GM19193 (cell line): ENCODE measurements around the gene ARHGEF12.
A peak's percentile ranks its signal among the peaks of the same experiment; 100 is the strongest.

Experiments used
- POLR2A ChIP-seq: IDR thresholded peaks from 4 replicates; pipeline ENCODE4 v1.6.1; 2011; ENCODE audit not compliant: insufficient read depth, insufficient read length; ENCODE audit errors: extremely low read depth

The ARHGEF12 gene, protein sequence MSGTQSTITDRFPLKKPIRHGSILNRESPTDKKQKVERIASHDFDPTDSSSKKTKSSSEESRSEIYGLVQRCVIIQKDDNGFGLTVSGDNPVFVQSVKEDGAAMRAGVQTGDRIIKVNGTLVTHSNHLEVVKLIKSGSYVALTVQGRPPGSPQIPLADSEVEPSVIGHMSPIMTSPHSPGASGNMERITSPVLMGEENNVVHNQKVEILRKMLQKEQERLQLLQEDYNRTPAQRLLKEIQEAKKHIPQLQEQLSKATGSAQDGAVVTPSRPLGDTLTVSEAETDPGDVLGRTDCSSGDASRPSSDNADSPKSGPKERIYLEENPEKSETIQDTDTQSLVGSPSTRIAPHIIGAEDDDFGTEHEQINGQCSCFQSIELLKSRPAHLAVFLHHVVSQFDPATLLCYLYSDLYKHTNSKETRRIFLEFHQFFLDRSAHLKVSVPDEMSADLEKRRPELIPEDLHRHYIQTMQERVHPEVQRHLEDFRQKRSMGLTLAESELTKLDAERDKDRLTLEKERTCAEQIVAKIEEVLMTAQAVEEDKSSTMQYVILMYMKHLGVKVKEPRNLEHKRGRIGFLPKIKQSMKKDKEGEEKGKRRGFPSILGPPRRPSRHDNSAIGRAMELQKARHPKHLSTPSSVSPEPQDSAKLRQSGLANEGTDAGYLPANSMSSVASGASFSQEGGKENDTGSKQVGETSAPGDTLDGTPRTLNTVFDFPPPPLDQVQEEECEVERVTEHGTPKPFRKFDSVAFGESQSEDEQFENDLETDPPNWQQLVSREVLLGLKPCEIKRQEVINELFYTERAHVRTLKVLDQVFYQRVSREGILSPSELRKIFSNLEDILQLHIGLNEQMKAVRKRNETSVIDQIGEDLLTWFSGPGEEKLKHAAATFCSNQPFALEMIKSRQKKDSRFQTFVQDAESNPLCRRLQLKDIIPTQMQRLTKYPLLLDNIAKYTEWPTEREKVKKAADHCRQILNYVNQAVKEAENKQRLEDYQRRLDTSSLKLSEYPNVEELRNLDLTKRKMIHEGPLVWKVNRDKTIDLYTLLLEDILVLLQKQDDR (N-terminal part only)

DNA sequence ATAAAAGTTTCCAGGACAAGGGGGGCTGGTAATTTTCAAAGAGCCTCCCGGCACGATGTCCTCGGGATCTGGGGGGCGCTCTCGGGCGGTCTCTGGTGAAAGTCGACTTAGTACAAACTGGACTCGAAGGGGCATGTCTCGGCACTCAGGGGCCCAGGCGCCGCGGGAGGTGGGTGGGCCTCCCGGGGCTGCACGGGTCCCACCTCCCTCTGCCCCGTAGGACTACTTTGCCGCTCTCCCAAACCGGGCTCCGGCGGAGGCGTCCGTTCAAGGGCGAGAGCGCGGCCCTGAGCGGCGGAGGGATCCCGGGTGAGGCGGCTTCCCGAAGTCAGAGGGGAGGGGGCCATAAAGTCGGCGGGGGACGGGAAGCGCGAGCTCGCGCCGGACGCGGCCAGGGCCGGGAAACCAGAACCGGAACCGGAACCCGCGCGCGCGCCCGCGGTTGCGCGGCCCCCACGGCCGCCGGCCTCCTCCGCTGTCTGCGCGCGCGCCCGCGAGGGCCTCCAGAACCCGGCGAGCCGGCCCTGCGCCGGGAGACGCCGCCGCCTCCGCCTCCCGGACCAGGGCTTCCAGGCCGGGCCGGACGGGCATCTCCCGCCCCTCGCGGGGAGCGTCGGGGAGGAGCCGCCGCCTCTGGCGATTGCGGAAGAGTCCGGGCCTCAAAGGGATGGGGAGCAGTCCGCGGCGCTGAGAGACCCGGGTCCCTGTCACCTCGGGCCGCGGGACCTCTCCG lies at the start of gene ARHGEF12:
TSS of gene ARHGEF12 (plus strand) at position 506 of the 733 bp plus-strand sequence. CDS start 831 bp downstream, outside the sequence.
- TF ChIP-seq POLR2A = peak; percentile 71

DNA sequence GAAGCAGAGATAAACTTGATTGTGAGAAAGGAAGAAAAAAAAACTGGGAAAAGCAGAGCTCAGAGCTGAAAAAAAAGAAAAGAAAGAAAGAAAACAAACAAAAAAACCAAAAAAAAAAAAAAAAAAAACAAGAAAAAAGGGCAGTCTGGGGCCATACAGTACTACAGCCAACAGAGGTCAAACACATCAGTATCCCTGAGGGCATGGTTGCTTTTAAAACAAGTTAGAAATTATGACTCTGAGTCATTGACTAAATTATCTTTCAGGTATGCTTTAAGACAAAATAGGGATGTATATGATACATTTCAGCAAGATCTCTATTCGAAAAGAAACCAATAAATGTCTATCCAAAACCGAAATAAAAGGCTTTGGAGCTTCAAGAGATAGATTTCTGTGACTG lies 48.2 kb upstream of the ARHGEF12 start:
- no peak for TF ChIP-seq POLR2A

DNA sequence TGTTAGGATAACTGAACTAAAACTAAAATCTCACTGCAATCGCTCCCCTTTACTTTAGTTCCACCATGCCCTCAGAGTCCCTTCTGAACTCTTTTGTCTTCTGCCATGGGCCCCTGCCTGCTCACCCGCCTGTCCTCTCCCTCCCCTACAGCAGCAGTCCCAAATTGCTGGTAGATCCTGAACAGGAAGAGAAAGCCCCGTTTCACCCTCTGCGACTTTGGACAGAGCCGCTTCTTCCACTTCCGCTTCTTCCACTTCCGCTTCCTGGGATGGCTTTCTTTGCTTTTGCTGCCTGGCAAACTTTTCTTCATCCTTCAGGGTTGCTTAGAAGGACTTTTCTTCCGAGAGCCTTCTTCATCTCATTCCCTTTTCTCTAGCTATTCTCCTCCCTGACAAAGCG lies 46.8 kb upstream of the ARHGEF12 start:
- no peak for TF ChIP-seq POLR2A

DNA sequence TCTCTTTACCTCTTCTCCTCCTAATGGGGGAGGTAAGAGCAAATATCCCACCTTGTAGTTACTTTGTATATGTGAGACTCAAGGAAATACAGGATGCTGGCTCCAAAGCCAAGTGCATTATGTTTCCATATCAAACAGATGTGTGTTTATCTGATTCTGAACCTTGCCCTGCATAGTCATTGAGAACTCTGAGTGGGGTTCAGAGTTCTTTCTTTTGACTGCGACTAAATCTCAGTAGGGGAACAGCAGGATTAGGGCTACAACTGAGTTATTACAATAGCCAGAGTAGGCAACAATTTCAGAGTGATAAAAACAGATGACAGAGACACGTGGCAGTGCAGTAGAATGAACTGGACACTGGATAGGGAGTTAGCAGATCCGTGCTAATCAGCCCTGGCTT lies 45.3 kb upstream of the ARHGEF12 start:
- TF ChIP-seq POLR2A = no peak

DNA sequence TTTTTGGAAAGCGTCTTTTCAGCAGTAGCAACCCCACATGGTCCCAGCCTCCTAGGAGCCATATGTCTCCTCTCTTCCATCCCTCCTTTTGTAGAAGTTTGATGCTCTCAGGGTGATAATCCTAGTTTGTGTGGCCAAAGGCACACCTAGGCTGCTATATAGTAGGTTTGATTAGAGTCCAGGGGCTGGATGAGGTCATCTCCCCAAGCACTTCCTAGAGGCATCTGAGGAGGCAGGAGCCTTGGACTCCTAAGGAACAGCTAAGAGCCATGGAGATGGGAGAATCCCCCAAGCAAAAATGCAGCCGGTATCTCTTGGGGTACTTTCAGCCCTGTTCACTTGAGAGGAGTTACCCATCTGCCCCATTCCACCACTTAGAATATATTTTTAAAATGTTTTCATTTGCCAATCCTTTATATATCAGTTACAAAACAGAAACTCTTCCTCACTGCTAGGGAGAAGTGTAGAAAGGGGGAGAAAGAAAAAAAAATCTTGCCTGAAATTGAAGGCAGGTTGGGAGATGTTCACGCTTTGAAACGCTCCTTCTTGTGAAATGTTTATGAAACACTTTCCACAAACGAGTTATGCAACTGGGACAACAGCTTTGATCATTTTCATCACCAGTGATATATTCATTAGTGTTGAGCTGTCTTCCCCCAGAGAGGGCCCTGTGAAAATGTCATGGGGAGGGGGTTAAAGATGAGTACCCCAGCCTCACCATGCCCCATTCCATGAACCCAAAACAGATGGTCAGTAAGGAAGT lies 43.0 kb upstream of the ARHGEF12 start:
- no peak for TF ChIP-seq POLR2A

DNA sequence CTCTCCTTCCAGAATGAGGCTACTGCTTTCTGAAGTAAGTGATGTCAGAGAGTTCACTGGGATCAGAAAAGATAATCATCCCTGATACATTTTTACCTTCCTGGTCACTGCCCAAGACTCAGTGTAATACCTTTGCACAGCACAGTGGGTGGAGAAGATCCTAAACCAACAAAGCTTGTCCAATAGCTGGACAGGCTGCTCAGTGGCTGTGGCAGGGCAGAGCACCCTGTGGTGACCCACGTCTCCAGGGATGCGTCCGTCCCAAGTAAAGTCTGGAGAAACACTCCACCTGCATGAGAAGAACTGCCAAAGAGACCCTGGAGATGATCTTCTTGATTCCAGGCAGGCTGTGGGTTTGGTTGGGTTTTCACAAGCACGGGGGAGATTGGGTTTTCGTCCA lies 42.1 kb upstream of the ARHGEF12 start:
- TF ChIP-seq POLR2A = no peak

DNA sequence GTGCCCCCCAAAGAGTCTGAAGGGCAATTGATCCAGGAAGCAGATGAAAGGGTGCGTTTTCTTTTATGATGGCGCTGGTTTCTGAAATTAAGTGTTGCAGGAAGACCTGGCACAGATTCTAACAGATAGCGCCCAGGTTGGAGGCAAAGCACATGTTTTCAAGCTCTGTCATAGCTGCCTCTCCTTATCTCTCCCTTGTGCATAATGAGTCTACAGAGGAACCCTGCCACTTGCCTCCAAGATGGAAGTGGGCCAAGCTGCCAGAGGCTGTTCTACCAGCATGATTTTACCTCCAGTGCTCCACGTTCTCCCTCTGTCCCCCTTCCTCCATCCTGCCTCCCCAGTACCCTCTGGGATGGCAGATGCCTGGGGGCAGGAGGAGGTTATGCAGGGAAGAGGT lies 41.1 kb upstream of the ARHGEF12 start:
- TF ChIP-seq POLR2A = no peak

DNA sequence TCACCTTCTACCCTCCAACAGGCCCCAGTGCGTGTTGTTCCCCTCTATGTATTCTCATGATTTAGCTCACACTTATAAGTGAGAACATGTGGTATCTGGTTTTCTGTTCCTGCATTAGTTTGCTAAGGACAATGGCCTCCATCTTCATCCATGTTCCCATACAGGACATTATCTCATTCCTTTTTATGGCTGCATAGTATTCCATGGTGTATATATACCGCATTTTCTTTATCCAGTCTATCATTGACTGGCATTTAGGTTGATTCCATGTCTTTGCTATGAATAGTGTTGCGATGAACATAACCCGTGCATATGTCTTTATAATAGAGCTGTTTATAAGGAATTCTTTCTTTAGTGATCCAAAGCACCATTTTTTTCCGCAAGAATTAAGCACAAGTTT lies 39.7 kb upstream of the ARHGEF12 start:
- TF ChIP-seq POLR2A = no peak

DNA sequence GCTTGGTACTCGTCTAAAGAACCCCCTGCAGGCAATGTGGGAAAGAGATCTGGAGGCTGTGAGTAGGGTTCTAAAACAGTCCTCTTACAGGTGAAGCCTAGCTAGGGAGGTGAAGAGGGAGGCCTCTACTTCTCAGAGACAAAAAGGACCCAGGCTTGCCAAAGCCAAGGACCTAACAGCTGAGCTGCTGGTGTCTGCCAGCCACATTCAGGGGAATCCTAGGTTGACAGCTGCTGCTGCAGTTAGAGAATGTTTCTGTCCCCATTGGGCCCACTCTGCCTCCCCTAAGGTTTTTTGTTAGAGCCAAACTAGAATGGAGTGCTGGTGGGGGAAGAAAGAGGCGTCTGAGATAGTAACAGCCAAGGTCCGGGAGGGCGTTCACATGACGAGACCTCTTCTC lies 37.8 kb upstream of the ARHGEF12 start:
- no peak for TF ChIP-seq POLR2A

DNA sequence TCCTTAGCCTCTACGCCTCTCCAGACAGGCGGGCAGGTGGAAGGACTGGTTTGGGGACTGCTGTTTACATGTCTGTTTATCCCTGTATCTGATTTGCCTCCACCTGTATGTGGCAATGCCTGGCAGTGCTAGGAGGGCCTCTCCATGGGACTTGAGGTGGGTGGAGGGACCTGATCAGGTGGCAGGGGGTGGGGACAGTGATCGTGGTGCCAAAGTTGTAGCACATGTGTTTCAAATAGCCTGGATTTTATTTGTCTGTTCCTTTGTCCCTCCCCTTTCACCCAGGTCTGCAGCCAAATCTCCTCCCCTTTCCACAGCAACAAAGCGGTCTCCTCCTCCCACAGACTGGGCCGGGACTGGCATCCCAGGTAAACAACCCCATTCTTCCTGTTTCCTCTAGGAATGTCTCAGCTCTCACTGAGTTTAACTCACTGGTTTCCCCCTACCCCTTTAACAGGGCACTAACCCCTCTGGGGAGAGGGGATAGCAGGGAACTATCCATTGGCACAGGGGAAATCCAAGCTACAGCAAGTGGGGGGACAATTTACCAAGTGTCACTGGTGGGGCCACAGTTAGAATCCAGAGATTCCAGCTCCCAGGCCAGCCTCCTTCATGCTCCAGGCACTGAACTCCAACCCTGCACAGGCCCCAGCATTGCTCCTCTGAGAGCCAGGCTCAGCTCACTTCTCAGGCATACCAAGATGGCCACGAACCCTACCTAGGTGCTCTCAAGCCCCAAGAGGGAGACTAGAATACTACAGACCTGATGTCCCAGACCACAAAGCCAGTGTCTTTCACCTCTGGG lies 34.0 kb upstream of the ARHGEF12 start:
- no peak for TF ChIP-seq POLR2A

DNA sequence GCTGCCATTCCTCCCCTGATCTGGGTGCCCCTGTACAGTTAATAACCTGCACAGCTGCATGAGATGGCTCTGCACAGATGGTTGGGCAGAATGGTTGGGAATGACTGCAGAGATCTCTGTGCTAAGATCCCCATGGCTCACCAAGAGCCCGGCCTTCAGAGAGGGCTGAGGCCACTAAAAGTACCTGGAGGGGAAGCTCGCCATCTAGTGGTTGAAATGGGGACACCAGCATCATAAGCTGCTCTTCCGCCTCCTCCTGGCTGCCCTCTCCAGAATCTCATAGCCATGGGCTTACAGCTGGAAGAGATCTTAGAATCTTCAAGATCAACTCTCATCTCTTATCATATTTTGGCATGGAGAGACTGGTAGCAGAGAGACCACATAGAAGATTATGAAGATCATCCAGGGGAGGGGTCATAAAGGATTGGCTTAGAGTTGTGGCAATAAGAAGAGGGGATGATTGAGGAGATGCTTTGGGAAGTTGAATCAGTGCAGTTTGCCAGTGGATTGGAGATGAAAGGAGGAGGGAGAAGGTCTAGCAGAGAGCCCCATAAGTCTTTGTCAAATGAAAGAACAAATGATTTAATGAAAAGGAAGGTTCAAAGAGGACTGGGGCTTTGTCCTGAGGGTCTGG lies 33.1 kb upstream of the ARHGEF12 start:
- no peak for TF ChIP-seq POLR2A

DNA sequence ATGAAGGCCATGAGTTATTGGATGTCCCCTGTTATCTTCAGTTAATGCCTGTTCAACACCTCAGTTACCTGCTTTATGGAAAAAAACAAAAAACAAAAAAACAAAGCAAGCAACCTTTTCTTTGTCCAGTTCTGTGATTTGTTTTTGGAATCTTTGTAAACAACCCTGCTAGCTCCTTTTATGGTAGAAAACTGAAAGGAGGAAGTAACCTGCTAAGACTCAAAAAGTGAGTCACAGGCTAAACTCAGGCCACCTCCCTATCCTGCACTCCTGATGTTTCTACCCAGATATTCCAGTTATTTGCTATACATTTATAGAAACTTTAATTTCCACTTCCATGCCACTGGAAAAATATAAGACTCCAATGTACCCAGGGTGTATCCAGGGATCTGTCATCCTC lies 31.7 kb upstream of the ARHGEF12 start:
- TF ChIP-seq POLR2A = no peak

DNA sequence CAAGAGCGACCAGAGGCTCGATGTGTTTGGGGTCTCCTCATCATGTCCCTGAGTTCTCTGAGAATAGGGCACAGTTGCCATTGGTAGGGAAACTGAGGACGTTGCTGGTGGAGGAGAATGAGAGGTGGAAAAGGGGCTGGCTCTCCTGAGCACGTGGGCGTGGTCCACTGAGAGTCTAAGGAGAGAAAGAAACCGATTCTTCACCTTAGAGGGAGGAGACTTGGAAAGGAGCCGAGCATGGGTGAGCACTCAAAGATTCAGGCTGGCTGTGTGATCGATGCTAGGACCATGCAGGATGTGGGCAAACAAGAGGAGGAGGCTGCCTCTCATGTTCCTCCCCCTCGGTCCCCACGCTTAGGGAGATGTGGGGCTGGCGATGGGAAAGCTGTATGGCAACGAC lies 30.9 kb upstream of the ARHGEF12 start:
- TF ChIP-seq POLR2A = no peak
